Measurements from ENCODE around the gene FOXP4. TPM values are rescaled to one million over a fixed set of nuclear protein-coding genes. Genes with fewer than 3 reads are reported as not detected.

FOXP4 gene
- total RNA-seq, 1 donor from 2014 or later, result 41.9 TPM

DNA sequence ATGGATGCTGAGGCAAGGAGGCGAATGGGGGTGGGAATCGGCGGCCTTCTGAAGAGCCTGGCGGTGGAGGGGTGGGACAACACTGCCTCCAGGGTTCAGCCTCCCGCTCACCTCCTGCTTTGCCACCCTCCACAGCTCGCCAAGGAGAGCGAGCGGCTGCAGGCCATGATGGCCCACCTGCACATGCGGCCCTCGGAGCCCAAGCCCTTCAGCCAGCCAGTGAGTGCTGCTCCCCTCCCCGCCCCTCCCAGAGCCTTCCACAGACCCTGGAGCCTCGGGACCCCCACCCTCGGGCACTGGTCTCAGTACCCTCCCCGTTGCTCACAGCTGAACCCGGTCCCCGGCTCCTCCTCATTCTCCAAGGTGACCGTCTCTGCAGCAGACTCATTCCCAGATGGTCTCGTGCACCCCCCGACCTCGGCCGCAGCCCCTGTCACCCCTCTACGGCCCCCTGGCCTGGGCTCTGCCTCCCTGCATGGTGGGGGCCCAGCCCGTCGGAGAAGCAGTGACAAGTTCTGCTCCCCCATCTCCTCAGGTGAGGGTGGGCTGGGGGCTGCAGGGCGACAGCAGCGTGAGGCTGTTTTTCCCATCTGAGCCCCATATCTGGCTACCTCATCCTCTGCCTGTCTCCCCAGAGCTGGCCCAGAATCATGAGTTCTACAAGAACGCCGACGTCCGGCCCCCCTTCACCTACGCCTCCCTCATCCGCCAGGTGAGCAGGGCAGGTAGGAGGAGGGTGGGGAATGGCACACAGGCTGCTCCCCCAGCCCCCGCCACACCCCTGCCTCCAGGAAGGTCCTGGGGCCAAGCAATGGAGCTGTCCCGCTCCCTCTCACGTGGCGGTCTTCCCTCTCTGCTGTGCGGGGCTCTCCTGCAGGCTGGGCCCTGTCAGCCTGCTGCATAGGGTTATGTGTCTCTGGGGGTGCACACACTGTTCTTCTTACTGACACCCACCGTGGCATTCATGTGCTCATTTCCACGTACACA, 43.7 kb downstream of the FOXP4 start:
- TF ChIP-seq EZH2 (IDR thresholded peaks at IDR 0.05; ENCODE audit: insufficient read depth, low read length), result no peak
- Mint-ChIP-seq H3K36me3 (ENCODE audit: low read depth, unreplicated experiment) (peaks cover 29% of the 10 kb centered on the region), H3K4me3 (ENCODE audit: unreplicated experiment) (no peak overlapping the region), H3K27me3 (ENCODE audit: low read depth, unreplicated experiment) (peaks cover 2% of the 10 kb centered on the region), H3K27ac (ENCODE audit: unreplicated experiment) (no peak overlapping the region), H3K4me1 (ENCODE audit: low read depth, unreplicated experiment) (peaks cover 6% of the 10 kb centered on the region), H3K9me3 (ENCODE audit: unreplicated experiment) (peaks cover 5% of the 10 kb centered on the region)
- no peaks in the 10 kb centered on the region for H3K9me3 ChIP-seq (ENCODE audit: insufficient read depth, low read depth, low read length)
- H3K4me1 ChIP-seq (ENCODE audit: insufficient read depth, low read length), result no peaks in the 10 kb centered on the region
- no peak overlapping the region for H2AFZ ChIP-seq (ENCODE audit: low read depth, low read length)
- no peak overlapping the region for H3K4me2 ChIP-seq (ENCODE audit: low read length)
- peaks cover 2% of the 10 kb centered on the region for H3K36me3 ChIP-seq (ENCODE audit: insufficient read depth, low read length)
- H3K9ac ChIP-seq (ENCODE audit: low read length), result no peak overlapping the region
- H3K4me3 ChIP-seq (ENCODE audit: insufficient read depth, low read depth, low read length), result no peak overlapping the region
- no peak overlapping the region for H3K27ac ChIP-seq (ENCODE audit: low read depth, low read length)
- FAIRE-seq (no peak), DNase-seq (ENCODE audit: low read depth) (no peak)
- H3K79me2 ChIP-seq (ENCODE audit: insufficient read depth, low read length), result no peaks in the 10 kb centered on the region
- no peaks in the 10 kb centered on the region for H3K27me3 ChIP-seq (ENCODE audit: insufficient read depth, low read length)
- peaks cover 14% of the 10 kb centered on the region for H4K20me1 ChIP-seq (ENCODE audit: insufficient read depth, low read length)

GRCh38 chr6:41591122-41591521, 44.9 kb downstream of the FOXP4 start:
- Mint-ChIP-seq H3K36me3 (ENCODE audit: low read depth, unreplicated experiment) (peaks cover 25% of the 10 kb centered on the region), H3K27ac (ENCODE audit: unreplicated experiment) (no peak overlapping the region), H3K9me3 (ENCODE audit: unreplicated experiment) (peaks cover 3% of the 10 kb centered on the region), H3K4me1 (ENCODE audit: low read depth, unreplicated experiment) (peaks cover 4% of the 10 kb centered on the region), H3K4me3 (ENCODE audit: unreplicated experiment) (no peak overlapping the region), H3K27me3 (ENCODE audit: low read depth, unreplicated experiment) (peaks cover 2% of the 10 kb centered on the region)
- no peaks in the 10 kb centered on the region for H3K4me1 ChIP-seq (ENCODE audit: insufficient read depth, low read length)
- DNase-seq (ENCODE audit: low read depth) (no peak), FAIRE-seq (no peak)
- H3K27ac ChIP-seq (ENCODE audit: low read depth, low read length), result no peak overlapping the region
- no peaks in the 10 kb centered on the region for H3K9me3 ChIP-seq (ENCODE audit: insufficient read depth, low read depth, low read length)
- no peak for TF ChIP-seq CTCF (IDR thresholded peaks at IDR 0.05; ENCODE audit: insufficient read depth, low read depth, low read length)
- TF ChIP-seq EZH2 (IDR thresholded peaks at IDR 0.05; ENCODE audit: insufficient read depth, low read length), result no peak
- H3K4me3 ChIP-seq (ENCODE audit: insufficient read depth, low read depth, low read length), result no peak overlapping the region
- H4K20me1 ChIP-seq (ENCODE audit: insufficient read depth, low read length), result peaks cover 9% of the 10 kb centered on the region
- H3K36me3 ChIP-seq (ENCODE audit: insufficient read depth, low read length), result peaks cover 2% of the 10 kb centered on the region
- no peak overlapping the region for H3K9ac ChIP-seq (ENCODE audit: low read length)
- no peak overlapping the region for H3K4me2 ChIP-seq (ENCODE audit: low read length)
- H3K79me2 ChIP-seq (ENCODE audit: insufficient read depth, low read length), result no peaks in the 10 kb centered on the region
- H2AFZ ChIP-seq (ENCODE audit: low read depth, low read length), result no peak overlapping the region
- H3K27me3 ChIP-seq (ENCODE audit: insufficient read depth, low read length), result no peaks in the 10 kb centered on the region

DNA sequence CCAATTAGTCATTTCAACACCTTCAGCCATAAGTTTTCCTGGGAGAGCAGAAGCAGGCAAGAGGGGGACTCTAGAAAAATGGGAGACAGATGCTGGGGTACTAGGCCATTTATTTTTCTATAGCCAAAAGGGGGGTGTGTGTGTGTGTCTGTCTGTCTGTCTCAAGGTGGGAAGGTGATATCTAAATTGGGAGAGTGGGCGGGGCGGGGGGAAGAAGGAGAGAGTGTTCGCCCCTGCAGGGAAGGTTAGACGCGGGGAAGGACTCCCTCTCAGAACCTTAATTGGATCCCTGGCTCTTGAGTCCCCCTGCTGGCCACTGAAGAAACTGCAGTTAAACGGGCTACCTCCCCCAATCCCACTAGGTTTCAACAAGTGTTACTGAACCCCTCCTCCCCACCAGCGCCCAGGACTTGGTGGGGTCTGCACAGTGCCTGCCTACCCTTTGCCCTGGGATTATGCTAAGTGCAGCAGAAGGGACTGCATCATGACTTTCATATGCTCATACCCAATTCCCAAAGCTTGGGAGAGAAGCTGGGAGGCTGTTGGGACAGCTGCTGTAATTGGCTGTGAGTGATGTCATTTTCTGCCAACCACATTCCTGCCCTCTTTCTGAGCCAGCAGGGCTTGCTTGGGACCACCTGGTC, 45.8 kb downstream of the FOXP4 start:
- Histone ChIP-seq H3K4me2 (ENCODE audit: low read length) (no peak overlapping the region), H3K4me1 (ENCODE audit: insufficient read depth, low read length) (no peaks in the 10 kb centered on the region), H3K27me3 (ENCODE audit: insufficient read depth, low read length) (no peaks in the 10 kb centered on the region), H3K9ac (ENCODE audit: low read length) (no peak overlapping the region), H3K36me3 (ENCODE audit: insufficient read depth, low read length) (peaks cover 2% of the 10 kb centered on the region), H3K9me3 (ENCODE audit: insufficient read depth, low read depth, low read length) (no peaks in the 10 kb centered on the region), H2AFZ (ENCODE audit: low read depth, low read length) (no peak overlapping the region), H3K27ac (ENCODE audit: low read depth, low read length) (no peak overlapping the region), H3K4me3 (ENCODE audit: insufficient read depth, low read depth, low read length) (no peak overlapping the region), H4K20me1 (ENCODE audit: insufficient read depth, low read length) (peaks cover 9% of the 10 kb centered on the region), H3K79me2 (ENCODE audit: insufficient read depth, low read length) (no peaks in the 10 kb centered on the region)
- peak; percentile 82 for TF ChIP-seq CTCF (IDR thresholded peaks at IDR 0.05; ENCODE audit: insufficient read depth, low read depth, low read length)
- TF ChIP-seq EZH2 (IDR thresholded peaks at IDR 0.05; ENCODE audit: insufficient read depth, low read length), result no peak
- H3K4me3 Mint-ChIP-seq (ENCODE audit: unreplicated experiment), result no peak overlapping the region
- no peak for DNase-seq (ENCODE audit: low read depth)
- peaks cover 3% of the 10 kb centered on the region for H3K9me3 Mint-ChIP-seq (ENCODE audit: unreplicated experiment)
- no peaks in the 10 kb centered on the region for H3K4me1 Mint-ChIP-seq (ENCODE audit: low read depth, unreplicated experiment)
- peaks cover 2% of the 10 kb centered on the region for H3K27me3 Mint-ChIP-seq (ENCODE audit: low read depth, unreplicated experiment)
- FAIRE-seq, result no peak
- peaks cover 29% of the 10 kb centered on the region for H3K36me3 Mint-ChIP-seq (ENCODE audit: low read depth, unreplicated experiment)
- H3K27ac Mint-ChIP-seq (ENCODE audit: unreplicated experiment), result peak overlapping the region; percentile 18

Measured in astrocyte (in vitro differentiated cells and primary cell).